ENCODE data around the gene RAB19.
"Not testable (repeated sequence)": the region's sequence is repeated elsewhere in the genome, so short reads cannot be mapped to it uniquely, and the experiment has no call there.

RAB19 gene

GRCh38 chr7:140453785-140454656 is 50.2 kb downstream of the RAB19 start:
- FAIRE-seq = not testable (repeated sequence)

DNA sequence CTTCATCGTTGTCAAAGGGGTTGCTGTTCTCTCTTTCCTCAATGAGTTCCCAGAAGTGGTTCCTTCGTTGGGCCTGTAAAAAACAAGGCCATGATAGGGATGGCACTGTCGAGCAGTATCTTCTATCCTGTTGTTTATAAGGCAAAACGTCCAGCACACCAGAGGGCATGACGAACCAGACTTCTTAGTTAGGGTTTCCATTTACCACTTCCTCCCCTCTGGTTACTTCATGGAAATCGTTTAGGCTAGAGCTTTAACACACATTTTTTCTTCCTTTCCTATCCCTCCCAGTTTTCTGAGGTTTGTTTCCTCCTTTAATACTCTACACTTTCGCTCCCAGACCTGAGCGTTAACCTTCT is 50.8 kb downstream of the RAB19 start:
- FAIRE-seq = no peak

DNA sequence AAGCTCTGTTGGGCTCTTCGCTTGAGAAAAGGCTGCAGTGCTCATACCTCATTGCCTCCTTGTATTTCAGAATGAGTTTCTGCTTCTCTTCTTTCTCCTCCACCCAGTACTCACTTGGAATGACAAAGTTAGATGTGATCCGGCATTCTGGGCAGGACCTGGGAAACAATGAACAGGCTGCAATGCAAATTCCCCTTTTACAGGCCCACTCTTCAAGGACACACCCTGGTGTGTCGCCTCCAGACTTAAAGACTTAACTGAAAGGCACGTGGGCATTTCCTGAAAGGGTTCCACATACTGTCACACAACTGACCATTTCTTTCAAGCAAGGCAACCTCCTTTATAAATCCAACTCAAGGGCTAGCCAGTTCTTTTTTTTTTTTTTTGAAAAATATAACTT is 51.9 kb downstream of the RAB19 start:
- FAIRE-seq = no peak

GRCh38 chr7:140456551-140457051 is 52.7 kb downstream of the RAB19 start:
- no peak for FAIRE-seq

- FAIRE-seq = no peak
These were observed 54.3 kb downstream of the RAB19 start for GRCh38 chr7:140458201-140458600.

GRCh38 chr7:140458916-140459315 is 55.1 kb downstream of the RAB19 start:
- FAIRE-seq = no peak

- FAIRE-seq = no peak
These were observed 59.3 kb downstream of the RAB19 start for GRCh38 chr7:140463111-140463510.

- FAIRE-seq = peak; percentile 93
These were observed 72.0 kb downstream of the RAB19 start for GRCh38 chr7:140475747-140476333.

DNA sequence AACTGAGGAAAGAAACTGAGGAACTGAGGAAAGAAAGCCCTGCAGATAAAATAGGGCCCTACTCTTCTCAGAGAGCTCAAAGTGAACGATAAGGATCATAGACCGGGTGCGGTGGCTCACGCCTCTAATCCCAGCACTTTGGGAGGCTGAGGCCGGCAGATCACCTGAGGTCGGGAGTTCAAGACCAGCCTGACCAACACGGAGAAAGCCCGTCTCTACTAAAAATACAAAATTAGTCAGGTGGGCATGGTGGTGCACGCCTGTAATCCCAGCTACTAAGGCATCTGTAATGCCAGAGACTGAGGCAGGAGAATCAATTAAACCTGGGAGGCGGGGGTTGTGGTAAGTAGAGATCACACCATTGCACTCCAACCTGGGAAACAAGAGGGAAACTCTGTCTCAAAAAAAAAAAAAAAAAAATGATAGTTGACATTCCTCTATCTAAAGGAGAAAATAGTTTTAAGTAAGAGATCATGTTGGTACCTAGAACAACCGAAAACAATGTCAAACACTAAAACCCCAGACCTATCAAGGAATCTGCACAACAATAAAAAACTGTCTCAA is 72.9 kb downstream of the RAB19 start:
- no peak for FAIRE-seq
